Endothelial cell of umbilical vein (primary cell): ENCODE results near the gene TMPRSS4. TPM values are rescaled to one million over a fixed set of nuclear protein-coding genes. Genes with fewer than 3 reads are reported as not detected.

ENCODE experiments used
- BruUV-seq: library from RNA; stranded (reverse); fragments of 400-500 nt; replicated peaks from 2 replicates; lab custom pipeline; 2021; lab: Mats Ljungman, UMichigan
- CTCF ChIA-PET: fragments of 300-600, 350-600 bp; sonication (Branson Sonifier 250); formaldehyde crosslinking; loops from one replicate; lab custom pipeline; 2021; ENCODE audit warnings: antibody characterized with exemption, inconsistent platforms; lab: Charles Lee
- POLR2A ChIA-PET: fragments of 300-600, 350-600 bp; sonication (Branson Sonifier 250); formaldehyde crosslinking; loops from one replicate; lab custom pipeline; 2021; ENCODE audit warnings: antibody characterized with exemption, inconsistent platforms; lab: Charles Lee
- DNase-seq: peaks from one replicate; pipeline ENCODE4 v3.0.0-alpha.2; 2011; ENCODE audit warnings: low read depth, low spot score
- FAIRE-seq: peaks from 2 replicates; lab custom pipeline; 2011; peaks lifted over from hg19 to GRCh38; lab: Jason Lieb, UNC
- H2AFZ ChIP-seq: 2 replicates; pipeline ENCODE4 v1.6.0; 2012; ENCODE audit warnings: low read depth, low read length, control low read depth, inconsistent platforms
- H3K27ac ChIP-seq: 2 replicates; pipeline ENCODE4 v1.5.1; 2011; ENCODE audit warnings: low read depth, mild to moderate bottlenecking, control low read depth, low read length, moderate library complexity; ENCODE audit not compliant: insufficient read depth
- H3K27me3 ChIP-seq, 2 experiments: 2 replicates each; pipeline versions ENCODE4 v1.6.0 to v1.6.1; 2011; ENCODE audit warnings: low read length in 2 of 2, mixed read lengths in 1 of 2; ENCODE audit not compliant: control insufficient read depth in 2 of 2, insufficient read depth in 2 of 2
- H3K36me3 ChIP-seq, 2 experiments: 2 replicates in 1 of 2; 3 replicates in 1 of 2; pipeline ENCODE4 v1.5.1; 2011; ENCODE audit warnings: low read length in 2 of 2, mild to moderate bottlenecking in 1 of 2, moderate library complexity in 1 of 2; ENCODE audit not compliant: control insufficient read depth in 2 of 2, insufficient read depth in 2 of 2; ENCODE audit errors: extremely low read depth in 1 of 2
- H3K4me1 ChIP-seq: 3 replicates; pipeline ENCODE4 v1.5.1; 2011; ENCODE audit warnings: mild to moderate bottlenecking, low read length; ENCODE audit not compliant: control insufficient read depth, insufficient read depth; ENCODE audit errors: extremely low read depth
- H3K4me2 ChIP-seq: 2 replicates; pipeline ENCODE4 v1.6.1; 2011; ENCODE audit warnings: low read length, control low read depth, mixed read lengths; ENCODE audit not compliant: insufficient read depth
- H3K4me3 ChIP-seq, 3 experiments: fragments of 200-600 bp in 1 of 3; sonication (generic), shearing (Covaris generic) in 1 of 3; replicated peaks in 1 of 3; 2 replicates each; pipeline ENCODE4 v1.5.1; 2011 to 2016; ENCODE audit warnings: control low read depth in 3 of 3, low read length in 3 of 3, mild to moderate bottlenecking in 2 of 3, inconsistent platforms in 1 of 3, low read depth in 1 of 3, moderate library complexity in 1 of 3; ENCODE audit not compliant: insufficient read depth in 1 of 3
- H3K79me2 ChIP-seq: 2 replicates; pipeline ENCODE4 v1.6.0; 2012; ENCODE audit warnings: low read length, inconsistent platforms; ENCODE audit not compliant: control insufficient read depth, insufficient read depth
- H3K9ac ChIP-seq: replicated peaks from 2 replicates; pipeline ENCODE3; 2011; ENCODE audit warnings: low read length, control low read depth; ENCODE audit not compliant: insufficient read depth; ENCODE audit errors: extremely low read depth
- H3K9me1 ChIP-seq: replicated peaks from 3 replicates; pipeline ENCODE4 v1.6.0; 2011; ENCODE audit warnings: mild to moderate bottlenecking, low read length; ENCODE audit not compliant: control insufficient read depth, insufficient read depth; ENCODE audit errors: extremely low read depth
- H3K9me3 ChIP-seq: replicated peaks from 2 replicates; pipeline ENCODE4 v1.5.1; 2012; ENCODE audit warnings: low read length, inconsistent platforms; ENCODE audit not compliant: control insufficient read depth, insufficient read depth
- H4K20me1 ChIP-seq: replicated peaks from 2 replicates; pipeline ENCODE3; 2011; ENCODE audit warnings: mild to moderate bottlenecking, low read length; ENCODE audit not compliant: control insufficient read depth, insufficient read depth; ENCODE audit errors: extremely low read depth
- CTCF ChIP-seq, 2 donors: IDR thresholded peaks; 1 replicate in 1 of 2; 2 replicates in 1 of 2; pipeline ENCODE4 v1.5.1; 2011; ENCODE audit warnings: low read length in 2 of 2, mild to moderate bottlenecking in 2 of 2, moderate library complexity in 2 of 2, control low read depth in 1 of 2, inconsistent platforms in 1 of 2, low read depth in 1 of 2; ENCODE audit not compliant: insufficient read depth in 1 of 2; ENCODE audit errors: extremely low read depth in 1 of 2
- EZH2 ChIP-seq: IDR thresholded peaks from 2 replicates; pipeline ENCODE4 v1.6.1; 2012; ENCODE audit warnings: borderline replicate concordance, low read depth, mild to moderate bottlenecking, moderate library complexity, low read length, inconsistent platforms; ENCODE audit not compliant: severe bottlenecking
- FOS ChIP-seq: IDR thresholded peaks from 2 replicates; pipeline ENCODE4 v1.6.1; 2011; ENCODE audit warnings: mild to moderate bottlenecking, low read length, moderate library complexity, borderline replicate concordance; ENCODE audit not compliant: insufficient read depth
- GATA2 ChIP-seq: IDR thresholded peaks from 2 replicates; pipeline ENCODE4 v1.7.0; 2011; ENCODE audit warnings: low read depth, mild to moderate bottlenecking, moderate library complexity, mixed read lengths, low read length; ENCODE audit not compliant: insufficient read length, insufficient read depth
- JUN ChIP-seq: IDR thresholded peaks from 2 replicates; pipeline ENCODE4 v1.6.1; 2011; ENCODE audit warnings: borderline replicate concordance, low read depth; ENCODE audit not compliant: insufficient read length, insufficient read depth
- MYC ChIP-seq: IDR thresholded peaks from one replicate; pipeline ENCODE4 v1.6.1; 2011; ENCODE audit warnings: mild to moderate bottlenecking, low read depth, low read length
- POLR2A ChIP-seq: IDR thresholded peaks from 2 replicates; pipeline ENCODE4 v1.6.1; 2012; ENCODE audit warnings: low read depth, mild to moderate bottlenecking, control low read depth, low read length
- dilution Hi-C: fragments of 300-500 bp; cut with MboI; formaldehyde crosslinking; loops from one replicate; pipeline ENCODE4 v1.15.0; 2019; ENCODE audit warnings: low sequenced_read_pairs; ENCODE audit not compliant: extremely low pct_ligation_motif_present
- intact Hi-C: fragments of 100-400 bp; cut with micrococcal nuclease; formaldehyde crosslinking; loops from one replicate; pipeline ENCODE4 v1.10.0; 2022
- polyA plus RNA-seq, 4 experiments: library from polyadenylated mRNA; depleted of rRNA in 3 of 4; stranded (reverse) in 3 of 4; unstranded in 1 of 4; fragments of >200 nt; gene quantifications; 2 replicates each; pipeline versions ENCODE4 v1.2.1 to v1.2.3, GENCODE V29; 2011 to 2012; ENCODE audit warnings: missing spikeins in 1 of 4
- total RNA-seq: library from RNA; stranded (reverse); gene quantifications from 2 replicates; pipeline ENCODE4 v1.2.3, GENCODE V29; 2021

Gene TMPRSS4
- total and polyA plus RNA-seq, 2 donors (not counting 3 experiments of a cell fraction or from before 2014, with no cell fraction given) = not detected

DNA sequence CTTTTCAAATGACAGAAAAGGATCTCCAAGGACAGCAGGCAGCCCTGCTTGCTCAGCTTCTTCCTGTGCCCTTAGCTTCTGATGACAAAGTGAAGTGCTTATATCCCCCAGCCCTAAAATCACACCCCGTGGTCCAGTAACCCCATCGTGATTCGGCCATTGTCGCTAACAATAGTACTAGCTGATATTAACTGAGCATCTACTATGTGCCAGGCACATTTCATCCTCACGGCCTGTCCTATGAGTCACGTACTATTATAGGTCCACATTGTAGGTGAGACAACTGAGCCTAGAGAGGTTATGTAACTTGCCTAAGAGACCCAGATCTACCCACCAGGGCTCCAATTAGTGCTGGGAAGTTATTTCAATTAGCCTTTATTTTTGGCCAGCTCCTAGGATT lies 69.7 kb downstream of the TMPRSS4 start:
- dilution Hi-C loops (no loop called here), intact Hi-C loops (no loop called here)
- no peaks in the 10 kb centered on the region for H3K9me3 ChIP-seq
- no peaks in the 10 kb centered on the region for H3K36me3 ChIP-seq
- CTCF ChIA-PET = interaction anchor here (1.4 to 7.6 kb wide), 4 partner anchors 9 to 339 kb away, joined by 3 to 112 read pairs (median 4); no protein-coding TSS in a partner anchor
- no peak for FAIRE-seq
- no peaks in the 10 kb centered on the region for H3K9me1 ChIP-seq
- no peak overlapping the region for H3K27ac ChIP-seq
- H2AFZ ChIP-seq = no peak overlapping the region
- no peak for TF ChIP-seq JUN
- TF ChIP-seq POLR2A = no peak
- no peak for TF ChIP-seq MYC
- no peak for TF ChIP-seq FOS
- no peak for TF ChIP-seq EZH2
- TF ChIP-seq CTCF (IDR thresholded peaks at IDR 0.05; ENCODE audit: extremely low read depth in 1 of 2, insufficient read depth in 1 of 2, low read depth in 1 of 2, low read length in 2 of 2) = no peak
- no peak for TF ChIP-seq GATA2
- no peaks in the 10 kb centered on the region for H3K4me1 ChIP-seq
- no peak overlapping the region for H3K4me3 ChIP-seq
- no TSS peak for BruUV-seq
- no peak for DNase-seq
- no peak overlapping the region for H3K9ac ChIP-seq
- H3K4me2 ChIP-seq = no peak overlapping the region
- POLR2A ChIA-PET = no interaction called here
- H3K27me3 ChIP-seq = peaks cover 50 to 57% of the 10 kb centered on the region in 2 experiments
- no peaks in the 10 kb centered on the region for H4K20me1 ChIP-seq
- no peaks in the 10 kb centered on the region for H3K79me2 ChIP-seq
